AG10803 (cell line): ENCODE data around the gene SENP7.

Source experiments
- DNase-seq: peaks from one replicate; pipeline ENCODE4 v3.0.0; 2010; ENCODE audit warnings: low read depth
- H3K4me3 ChIP-seq: 2 replicates; pipeline ENCODE4 v1.5.1; 2011; ENCODE audit warnings: mild to moderate bottlenecking, low read length, control low read depth
- TF ChIP-seq, protein P1 (sequence below): conservative IDR thresholded peaks from 2 replicates; pipeline ENCODE4 v1.5.1; 2011; ENCODE audit warnings: mild to moderate bottlenecking, low read length, control low read depth, inconsistent platforms

The SENP7 gene

GRCh38 chr3:101521211-101521701 is 8.2 kb upstream of the SENP7 start:
- DNase-seq: no peak
- H3K4me3 ChIP-seq: no peak overlapping the region
- TF ChIP-seq, protein P1, sequence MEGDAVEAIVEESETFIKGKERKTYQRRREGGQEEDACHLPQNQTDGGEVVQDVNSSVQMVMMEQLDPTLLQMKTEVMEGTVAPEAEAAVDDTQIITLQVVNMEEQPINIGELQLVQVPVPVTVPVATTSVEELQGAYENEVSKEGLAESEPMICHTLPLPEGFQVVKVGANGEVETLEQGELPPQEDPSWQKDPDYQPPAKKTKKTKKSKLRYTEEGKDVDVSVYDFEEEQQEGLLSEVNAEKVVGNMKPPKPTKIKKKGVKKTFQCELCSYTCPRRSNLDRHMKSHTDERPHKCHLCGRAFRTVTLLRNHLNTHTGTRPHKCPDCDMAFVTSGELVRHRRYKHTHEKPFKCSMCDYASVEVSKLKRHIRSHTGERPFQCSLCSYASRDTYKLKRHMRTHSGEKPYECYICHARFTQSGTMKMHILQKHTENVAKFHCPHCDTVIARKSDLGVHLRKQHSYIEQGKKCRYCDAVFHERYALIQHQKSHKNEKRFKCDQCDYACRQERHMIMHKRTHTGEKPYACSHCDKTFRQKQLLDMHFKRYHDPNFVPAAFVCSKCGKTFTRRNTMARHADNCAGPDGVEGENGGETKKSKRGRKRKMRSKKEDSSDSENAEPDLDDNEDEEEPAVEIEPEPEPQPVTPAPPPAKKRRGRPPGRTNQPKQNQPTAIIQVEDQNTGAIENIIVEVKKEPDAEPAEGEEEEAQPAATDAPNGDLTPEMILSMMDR: no peak

GRCh38 chr3:101519685-101520365 is 6.8 kb upstream of the SENP7 start:
- TF ChIP-seq, protein P1: no peak
- no peak for DNase-seq
- H3K4me3 ChIP-seq: no peak overlapping the region

DNA sequence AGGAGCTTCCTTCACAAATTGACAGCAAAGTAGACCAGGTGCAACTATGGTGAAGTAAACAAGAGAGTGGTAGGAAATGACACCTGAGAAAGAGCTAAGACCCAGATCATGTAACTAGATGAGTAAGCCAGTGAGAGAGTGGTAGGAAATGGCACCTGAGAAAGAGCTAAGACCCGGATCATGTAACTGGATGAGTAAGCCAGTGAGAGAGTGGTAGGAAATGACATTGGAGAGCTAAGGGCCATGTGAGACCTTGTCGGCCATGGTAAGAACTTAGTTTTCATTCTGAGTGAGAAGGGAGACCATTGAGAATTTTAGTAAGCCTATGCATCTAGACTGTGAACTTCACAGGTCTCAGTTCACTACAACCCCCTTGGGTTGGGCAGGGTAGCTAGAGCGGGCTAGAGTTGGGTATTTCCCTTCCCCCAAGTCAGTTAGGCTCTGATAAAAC is 5.4 kb upstream of the SENP7 start:
- TF ChIP-seq, protein P1: no peak
- DNase-seq: no peak
- H3K4me3 ChIP-seq: no peak overlapping the region

DNA sequence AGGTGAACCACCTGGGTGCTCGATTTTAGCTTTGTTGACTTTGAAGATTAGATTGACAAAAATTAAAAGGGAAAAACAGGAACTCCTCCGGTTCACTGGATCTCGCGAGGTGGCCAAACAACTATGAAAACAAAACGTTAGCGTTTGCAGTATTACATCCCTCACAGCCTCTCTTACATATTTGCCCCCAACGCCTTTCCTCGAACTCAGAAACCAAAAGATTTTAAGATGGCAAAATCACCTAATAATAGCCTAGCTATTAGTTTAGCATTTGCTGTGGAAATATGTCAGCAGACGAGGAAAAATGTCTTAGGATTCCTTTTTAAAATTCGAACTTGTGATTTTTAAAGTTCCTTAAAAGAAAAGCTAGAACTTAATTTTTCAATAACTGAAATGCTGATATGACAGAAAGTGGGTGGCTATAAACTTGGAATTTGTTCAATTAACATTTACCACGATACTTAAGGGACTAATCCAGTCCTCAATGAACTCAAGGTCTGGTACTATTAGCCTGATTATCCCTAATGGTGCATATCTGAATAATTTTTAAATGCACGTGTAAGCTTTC is 491 bp upstream of the SENP7 start:
- no peak for DNase-seq
- TF ChIP-seq, protein P1: no peak
- H3K4me3 ChIP-seq: peak overlapping the region; percentile 87

DNA sequence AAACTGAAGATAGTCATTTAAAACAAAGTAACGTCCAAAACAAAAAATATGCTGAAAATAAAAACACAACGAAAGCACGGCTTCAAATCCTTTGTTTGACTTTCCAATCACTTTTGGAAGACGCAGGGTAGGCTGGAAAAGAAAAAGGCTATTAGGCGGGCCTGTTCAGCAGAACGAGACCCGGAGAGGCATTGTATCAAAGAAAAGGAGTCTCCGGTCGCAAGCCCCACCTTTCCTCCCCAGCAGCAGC is 691 bp downstream of the SENP7 start:
- no peak for DNase-seq
- peak overlapping the region; percentile 87 for H3K4me3 ChIP-seq
- TF ChIP-seq, protein P1: no peak

DNA sequence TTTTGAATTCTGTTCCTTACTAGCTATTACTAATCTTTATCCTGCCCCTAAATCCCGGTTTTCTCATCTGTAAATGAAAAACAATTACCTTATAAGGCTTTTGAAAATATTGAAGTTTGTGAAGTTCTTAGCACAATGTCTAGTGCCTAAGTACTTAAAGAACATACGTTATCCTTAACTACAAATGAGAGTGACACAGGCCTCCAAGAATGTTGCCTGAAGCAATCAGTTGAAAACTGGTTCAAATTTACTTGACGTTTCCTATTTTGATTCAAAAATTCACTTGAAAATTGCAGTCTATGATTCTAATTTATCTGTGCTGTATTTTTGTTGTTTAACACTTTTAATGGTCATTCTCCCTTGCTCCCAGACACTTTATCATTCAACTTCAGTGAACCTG is 3.2 kb downstream of the SENP7 start:
- TF ChIP-seq, protein P1: no peak
- H3K4me3 ChIP-seq: no peak overlapping the region
- peak; percentile 45 for DNase-seq

DNA sequence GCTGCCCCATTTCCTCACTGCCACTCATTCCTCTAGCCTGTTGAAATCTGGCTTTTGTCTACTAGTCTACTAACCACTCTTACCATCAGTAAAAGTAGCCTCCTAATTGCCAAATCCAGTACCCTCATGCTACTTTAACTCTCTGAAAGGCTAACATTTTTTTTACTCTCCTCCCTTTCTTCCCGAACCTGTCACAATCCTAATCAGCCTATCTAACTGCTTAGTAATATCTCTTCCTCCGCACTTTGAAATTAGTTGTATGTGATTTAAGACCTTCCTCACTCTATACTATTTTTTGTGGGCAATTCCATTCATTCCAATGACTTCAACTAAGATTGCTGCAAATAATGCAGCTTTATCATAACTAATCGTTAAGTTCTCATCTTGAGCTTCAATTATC is 3.7 kb downstream of the SENP7 start:
- TF ChIP-seq, protein P1: no peak
- peak; percentile 5 for DNase-seq
- H3K4me3 ChIP-seq: no peak overlapping the region
